Testis (tissue), 3 donors: ENCODE results near the gene CHRNB4. TPM values are rescaled to one million over a fixed set of nuclear protein-coding genes. Genes with fewer than 3 reads are reported as not detected.

Experiments used
- DNase-seq: peaks from one replicate; pipeline ENCODE4 v3.0.0-alpha.2; 2019
- H3K27ac ChIP-seq, 2 donors: fragments of 200-600 bp; sonication (generic); one replicate each; pipeline ENCODE4 v1.5.1; 2019
- H3K27me3 ChIP-seq: fragments of 200-600 bp; sonication (generic); one replicate; pipeline ENCODE4 v1.5.1; 2019
- H3K36me3 ChIP-seq: fragments of 200-600 bp; sonication (generic); one replicate; pipeline ENCODE4 v1.5.1; 2017; ENCODE audit warnings: low read depth; ENCODE audit errors: missing control alignments
- H3K4me1 ChIP-seq: fragments of 200-600 bp; sonication (generic); one replicate; pipeline ENCODE4 v1.5.1; 2019
- H3K4me3 ChIP-seq, 2 donors: fragments of 200-600 bp; sonication (generic); one replicate each; pipeline ENCODE4 v1.5.1; 2017 to 2019
- H3K9me3 ChIP-seq: fragments of 200-600 bp; sonication (generic); one replicate; pipeline ENCODE4 v1.5.1; 2017
- POLR2A ChIP-seq: fragments of 450-650 bp; IDR thresholded peaks from one replicate; pipeline ENCODE4 v1.6.1; 2017; ENCODE audit warnings: antibody characterized with exemption, mild to moderate bottlenecking, moderate library complexity
- WGBS, 2 donors: methylation state at CpG; one replicate each; pipeline ENCODE4 v1.1.5; 2018; 5-methylcytosine and 5-hydroxymethylcytosine counted together
- intact Hi-C: fragments of 100-400 bp; cut with DNase I; formaldehyde crosslinking; loops from one replicate; pipeline ENCODE4 v1.15.1; 2023; ENCODE audit warnings: low total_unique reads
- polyA plus RNA-seq: library from polyadenylated mRNA; stranded (reverse); fragments of 350-450 nt; fragmentation: Illumina TruSeq; extraction: RNeasy Lipid Tissue Mini Kit (QIAGEN cat#74804); gene quantifications from one replicate; pipeline ENCODE4 v1.2.3, GENCODE V29; 2014; ENCODE audit warnings: low read depth, low replicate concordance; ENCODE audit not compliant: insufficient read depth
- total RNA-seq, 2 donors: library from RNA; depleted of rRNA; stranded (reverse); fragments of >200 nt; gene quantifications; one replicate each; pipeline ENCODE4 v1.2.3, GENCODE V29; 2016
- TF ChIP-seq, protein P1 (sequence below), 3 experiments: fragments of 450-650 bp in 2 of 3; fragments of 200-600 bp in 1 of 3; sonication (generic) in 1 of 3; IDR thresholded peaks; one replicate each; pipeline ENCODE4 v1.5.1; 2016 to 2019; ENCODE audit warnings: antibody characterized with exemption in 3 of 3, mild to moderate bottlenecking in 2 of 3, moderate library complexity in 1 of 3

CHRNB4 gene
- total and polyA plus RNA-seq, 3 donors from 2014 or later, result 7.4 to 13.1 (median 8.0) TPM

GRCh38 chr15:78680431-78681075, 39.5 kb upstream of the CHRNB4 start:
- WGBS, 2 donors, result 85 to 88% methylated on average over 7 to 10 of the region's 10 CpGs

DNA sequence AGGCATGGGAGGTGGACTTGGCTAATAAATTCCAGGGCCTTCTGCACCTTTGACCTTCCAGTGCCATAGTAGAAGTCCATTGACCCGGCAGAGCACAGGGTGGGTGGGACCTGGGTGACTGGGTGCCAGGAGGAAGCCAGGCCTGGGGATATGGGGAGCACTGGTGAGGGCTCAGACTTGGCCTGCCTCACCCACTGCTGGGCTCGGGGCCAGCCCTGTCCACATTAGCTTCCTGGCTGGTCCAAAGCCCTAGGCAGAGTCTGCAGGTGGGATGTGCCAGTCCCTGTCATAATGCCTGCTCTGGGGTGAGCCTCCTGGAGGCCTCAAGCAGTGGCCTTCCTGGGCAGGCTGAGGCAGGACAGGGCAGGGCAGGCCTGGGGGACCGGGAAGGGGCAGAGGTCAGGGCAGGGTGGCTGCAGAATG, 38.1 kb upstream of the CHRNB4 start:
- Histone ChIP-seq H3K4me3 (no peak overlapping the region), H3K27ac (no peak overlapping the region), H3K9me3 (no peaks in the 10 kb centered on the region), H3K27me3 (no peaks in the 10 kb centered on the region), H3K36me3 (no peaks in the 10 kb centered on the region), H3K4me1 (no peaks in the 10 kb centered on the region)
- WGBS, 2 donors, result 79 to 88% methylated on average over 1 to 3 of the region's 3 CpGs
- intact Hi-C loops, result no loop called here
- DNase-seq, result no peak
- TF ChIP-seq POLR2A, result no peak
- TF ChIP-seq, protein P1, sequence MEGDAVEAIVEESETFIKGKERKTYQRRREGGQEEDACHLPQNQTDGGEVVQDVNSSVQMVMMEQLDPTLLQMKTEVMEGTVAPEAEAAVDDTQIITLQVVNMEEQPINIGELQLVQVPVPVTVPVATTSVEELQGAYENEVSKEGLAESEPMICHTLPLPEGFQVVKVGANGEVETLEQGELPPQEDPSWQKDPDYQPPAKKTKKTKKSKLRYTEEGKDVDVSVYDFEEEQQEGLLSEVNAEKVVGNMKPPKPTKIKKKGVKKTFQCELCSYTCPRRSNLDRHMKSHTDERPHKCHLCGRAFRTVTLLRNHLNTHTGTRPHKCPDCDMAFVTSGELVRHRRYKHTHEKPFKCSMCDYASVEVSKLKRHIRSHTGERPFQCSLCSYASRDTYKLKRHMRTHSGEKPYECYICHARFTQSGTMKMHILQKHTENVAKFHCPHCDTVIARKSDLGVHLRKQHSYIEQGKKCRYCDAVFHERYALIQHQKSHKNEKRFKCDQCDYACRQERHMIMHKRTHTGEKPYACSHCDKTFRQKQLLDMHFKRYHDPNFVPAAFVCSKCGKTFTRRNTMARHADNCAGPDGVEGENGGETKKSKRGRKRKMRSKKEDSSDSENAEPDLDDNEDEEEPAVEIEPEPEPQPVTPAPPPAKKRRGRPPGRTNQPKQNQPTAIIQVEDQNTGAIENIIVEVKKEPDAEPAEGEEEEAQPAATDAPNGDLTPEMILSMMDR (IDR thresholded peaks at IDR 0.05), result no peak

More at GRCh38 chr15:78680431-78681075, 39.5 kb upstream of the CHRNB4 start:
- Histone ChIP-seq H3K4me3 (no peak overlapping the region), H3K9me3 (no peaks in the 10 kb centered on the region), H3K36me3 (no peaks in the 10 kb centered on the region), H3K27me3 (no peaks in the 10 kb centered on the region), H3K27ac (no peak overlapping the region), H3K4me1 (no peaks in the 10 kb centered on the region)
- no peak for DNase-seq
- TF ChIP-seq, protein P1 (IDR thresholded peaks at IDR 0.05), result no peak
- TF ChIP-seq POLR2A, result no peak
- intact Hi-C loops, result no loop called here

DNA sequence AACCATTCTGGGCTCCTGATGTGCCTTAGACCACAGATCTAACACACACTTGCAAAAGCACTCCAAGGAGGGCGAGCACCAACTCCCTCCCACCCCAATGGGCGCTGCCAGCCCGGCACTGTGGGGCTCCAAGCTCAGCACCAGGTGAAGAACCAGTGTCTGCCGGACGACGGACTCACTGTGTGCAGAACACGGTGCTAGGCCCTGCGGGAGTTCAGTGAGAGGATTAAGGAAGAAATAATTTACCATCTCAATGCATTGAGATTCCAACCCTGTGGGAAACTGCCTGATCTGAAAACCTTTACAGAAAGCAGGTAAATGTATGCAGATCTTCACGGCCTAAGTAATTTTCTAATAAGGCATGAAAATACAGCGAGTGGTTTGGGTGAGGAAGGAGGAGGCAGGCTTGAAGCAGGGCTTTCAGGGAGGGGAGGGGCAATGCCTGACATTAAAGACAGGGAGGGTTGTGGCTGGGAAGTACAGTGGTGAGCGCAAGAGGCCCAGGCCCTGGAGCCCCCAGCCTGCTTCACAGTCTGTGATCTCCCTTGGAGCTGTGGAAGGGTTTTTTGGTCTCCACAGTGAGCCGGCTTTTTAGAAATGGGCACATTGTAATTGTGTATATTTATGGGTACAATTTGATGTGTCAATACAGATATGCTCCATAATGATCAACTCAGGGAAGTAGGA, 35.6 kb upstream of the CHRNB4 start:
- DNase-seq, result no peak
- WGBS, 2 donors, result 87 to 92% methylated on average over 12 of the region's 12 CpGs

GRCh38 chr15:78675617-78676360, 34.8 kb upstream of the CHRNB4 start:
- no peaks in the 10 kb centered on the region for H3K9me3 ChIP-seq
- peaks cover 20% of the 10 kb centered on the region for H3K4me1 ChIP-seq
- H3K36me3 ChIP-seq, result no peaks in the 10 kb centered on the region
- TF ChIP-seq, protein P1 (IDR thresholded peaks at IDR 0.05), result no peak
- no peak for TF ChIP-seq POLR2A
- WGBS, 2 donors, result 97% methylated on average over 10 to 11 of the region's 11 CpGs
- intact Hi-C loops, result no loop called here
- DNase-seq, result no peak
- H3K27me3 ChIP-seq, result no peaks in the 10 kb centered on the region
- no peak overlapping the region for H3K27ac ChIP-seq
- H3K4me3 ChIP-seq, result no peak overlapping the region

More for the DNA sequence above, 35.6 kb upstream of the CHRNB4 start:
- no peaks in the 10 kb centered on the region for H3K27me3 ChIP-seq
- no peak overlapping the region for H3K4me3 ChIP-seq
- no peaks in the 10 kb centered on the region for H3K36me3 ChIP-seq
- intact Hi-C loops, result no loop called here
- no peak overlapping the region for H3K27ac ChIP-seq
- peaks cover 18% of the 10 kb centered on the region for H3K4me1 ChIP-seq
- TF ChIP-seq POLR2A, result no peak
- H3K9me3 ChIP-seq, result no peaks in the 10 kb centered on the region

- Histone ChIP-seq H3K27me3 (no peaks in the 10 kb centered on the region), H3K9me3 (no peaks in the 10 kb centered on the region), H3K4me1 (peaks cover 20% of the 10 kb centered on the region), H3K4me3 (no peak overlapping the region), H3K27ac (no peak overlapping the region), H3K36me3 (no peaks in the 10 kb centered on the region)
- 96 to 100% methylated on average over 2 to 4 of the region's 4 CpGs for WGBS, 2 donors
- intact Hi-C loops, result no loop called here
- no peak for DNase-seq
- TF ChIP-seq POLR2A, result no peak
- TF ChIP-seq, protein P1 (IDR thresholded peaks at IDR 0.05), result no peak
These were observed 34.2 kb upstream of the CHRNB4 start for GRCh38 chr15:78675206-78675605.
